DND-41 (cell line): ENCODE data around the gene MPL.

Source experiments
- ATAC-seq: fragments of 200-7000 bp; cut with Tn5 transposase; 3 replicates; pipeline ENCODE4 v1.9.1; 2021; ENCODE audit warnings: low read depth; ENCODE audit not compliant: insufficient read depth
- DNase-seq: peaks from one replicate; pipeline ENCODE4 v3.0.0-alpha.2; 2020
- H2AFZ ChIP-seq: 2 replicates; pipeline ENCODE4 v1.6.0; 2012; ENCODE audit warnings: low read depth, low read length
- H3K27ac ChIP-seq: 2 replicates; pipeline ENCODE4 v1.5.1; 2012; ENCODE audit warnings: low read length, inconsistent platforms
- H3K27me3 ChIP-seq: fragments of 200-600 bp; sonication (generic); 2 replicates; pipeline ENCODE4 v1.6.0; 2012; ENCODE audit warnings: low read length, mild to moderate bottlenecking, inconsistent platforms; ENCODE audit not compliant: insufficient read depth, poor library complexity
- H3K36me3 ChIP-seq: 2 replicates; pipeline ENCODE4 v1.5.1; 2012; ENCODE audit warnings: low read length, inconsistent platforms; ENCODE audit not compliant: insufficient read depth
- H3K4me1 ChIP-seq: 2 replicates; pipeline ENCODE4 v1.5.1; 2012; ENCODE audit warnings: mild to moderate bottlenecking, low read length; ENCODE audit not compliant: insufficient read depth
- H3K4me2 ChIP-seq: 2 replicates; pipeline ENCODE4 v1.6.0; 2012; ENCODE audit warnings: mild to moderate bottlenecking, moderate library complexity, low read length, inconsistent platforms; ENCODE audit not compliant: insufficient read depth
- H3K4me3 ChIP-seq, 2 experiments: fragments of 200-600 bp in 1 of 2; shearing (Covaris generic) in 1 of 2; 2 replicates each; pipeline ENCODE4 v1.5.1; 2012 to 2016; ENCODE audit warnings: inconsistent platforms in 2 of 2, low read length in 2 of 2, mild to moderate bottlenecking in 2 of 2, low read depth in 1 of 2, moderate library complexity in 1 of 2
- H3K79me2 ChIP-seq: 2 replicates; pipeline ENCODE4 v1.6.0; 2012; ENCODE audit warnings: low read length, inconsistent platforms; ENCODE audit not compliant: insufficient read depth
- H3K9ac ChIP-seq: 2 replicates; pipeline ENCODE4 v1.6.0; 2012; ENCODE audit warnings: low read depth, mild to moderate bottlenecking, inconsistent platforms, low read length, moderate library complexity
- H3K9me3 ChIP-seq: 2 replicates; pipeline ENCODE4 v1.5.1; 2012; ENCODE audit warnings: low read length, moderate library complexity, mild to moderate bottlenecking, inconsistent platforms; ENCODE audit not compliant: insufficient read depth, severe bottlenecking
- H4K20me1 ChIP-seq: 2 replicates; pipeline ENCODE4 v1.6.0; 2012; ENCODE audit warnings: low read length; ENCODE audit not compliant: insufficient read depth
- CTCF ChIP-seq: IDR thresholded peaks from 2 replicates; pipeline ENCODE4 v1.5.1; 2012; ENCODE audit warnings: borderline replicate concordance, low read length, moderate library complexity, mild to moderate bottlenecking; ENCODE audit not compliant: poor library complexity, severe bottlenecking; ENCODE audit errors: extremely low read depth
- EZH2 ChIP-seq: IDR thresholded peaks from 3 replicates; pipeline ENCODE4 v1.6.1; 2012; ENCODE audit warnings: borderline replicate concordance, low read depth, mild to moderate bottlenecking, moderate library complexity, low read length, inconsistent platforms; ENCODE audit not compliant: severe bottlenecking

Gene MPL

DNA sequence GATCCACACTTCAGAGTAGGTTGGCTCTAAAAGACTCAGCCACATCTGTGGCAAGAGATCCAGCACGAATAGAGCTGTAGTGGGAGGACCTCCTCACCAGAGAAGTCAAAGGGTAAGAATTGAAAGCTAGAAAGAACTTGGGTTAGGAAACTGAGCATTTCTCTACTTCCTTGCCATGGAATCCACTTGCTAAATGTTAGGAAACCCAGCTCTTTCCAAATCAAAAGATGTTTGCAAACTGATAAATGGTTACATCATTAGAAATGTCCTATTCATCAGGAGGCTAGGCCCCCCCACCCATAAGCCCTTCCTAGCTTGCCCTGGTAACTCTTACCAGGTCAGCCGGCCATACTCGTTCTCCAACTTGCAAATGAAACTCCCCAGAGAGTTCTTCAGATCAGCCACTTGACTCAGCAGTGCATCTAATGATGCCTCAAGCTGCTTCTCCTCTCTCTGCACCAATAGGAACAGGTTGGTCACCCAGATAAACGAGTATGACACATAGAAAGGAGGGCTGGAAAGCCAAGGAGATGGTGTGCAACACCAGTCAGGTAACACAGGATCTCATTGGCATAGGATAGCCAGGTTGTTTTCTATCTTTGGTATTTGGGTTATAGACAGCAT, 50.5 kb downstream of the MPL start:
- no peak for TF ChIP-seq CTCF
- TF ChIP-seq EZH2 = no peak
- peaks cover 14% of the 10 kb centered on the region; the same call in 1 of the 2 replicates for H4K20me1 ChIP-seq
- peak overlapping the region in 1 of 2 experiments; percentile 97; a peak in 2 of 4 replicates for H3K4me3 ChIP-seq

DNA sequence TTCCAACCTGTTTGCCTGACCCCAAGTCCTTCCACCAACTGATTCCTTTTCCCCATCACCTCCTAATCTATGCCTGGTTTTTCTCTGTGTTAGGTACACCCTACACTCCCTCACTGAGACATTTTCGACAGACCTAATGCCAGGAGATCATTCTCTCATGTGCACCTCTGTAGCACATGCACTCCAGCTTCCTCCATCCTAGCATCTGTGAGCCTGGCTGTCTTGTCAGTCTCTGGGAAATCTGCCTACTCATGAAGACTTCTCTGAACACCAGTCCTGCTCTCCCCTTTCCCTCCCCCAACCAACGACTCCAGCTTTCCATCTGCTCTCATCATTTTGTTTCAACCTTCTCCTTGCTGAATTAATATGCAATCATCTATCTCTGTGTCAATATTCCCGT, 51.0 kb downstream of the MPL start:
- Histone ChIP-seq H3K9ac (peak overlapping the region; percentile 84), H3K9me3 (no peaks in the 10 kb centered on the region), H3K36me3 (peaks cover 50% of the 10 kb centered on the region), H2AFZ (no peak overlapping the region), H3K79me2 (peaks cover 54% of the 10 kb centered on the region), H3K27me3 (no peaks in the 10 kb centered on the region), H3K4me3 (peak overlapping the region; percentile 91 to 97), H3K4me1 (peaks cover 32% of the 10 kb centered on the region), H3K4me2 (peak overlapping the region; percentile 93), H3K27ac (peak overlapping the region; percentile 92), H4K20me1 (peaks cover 14% of the 10 kb centered on the region; the same call in 1 of the 2 replicates)
- DNase-seq (no peak), ATAC-seq (no peak)
- TF ChIP-seq EZH2 (no peak), CTCF (no peak)

More for the DNA sequence above, 50.5 kb downstream of the MPL start:
- H3K36me3 ChIP-seq = peaks cover 55% of the 10 kb centered on the region
- peaks cover 32% of the 10 kb centered on the region for H3K4me1 ChIP-seq
- ATAC-seq (no peak), DNase-seq (no peak)
- H2AFZ ChIP-seq = no peak overlapping the region
- H3K4me2 ChIP-seq = peak overlapping the region; percentile 93
- H3K9ac ChIP-seq = peak overlapping the region; percentile 84
- H3K9me3 ChIP-seq = no peaks in the 10 kb centered on the region
- H3K27me3 ChIP-seq = no peaks in the 10 kb centered on the region
- H3K27ac ChIP-seq = peak overlapping the region; percentile 92
- H3K79me2 ChIP-seq = peaks cover 49% of the 10 kb centered on the region

DNA sequence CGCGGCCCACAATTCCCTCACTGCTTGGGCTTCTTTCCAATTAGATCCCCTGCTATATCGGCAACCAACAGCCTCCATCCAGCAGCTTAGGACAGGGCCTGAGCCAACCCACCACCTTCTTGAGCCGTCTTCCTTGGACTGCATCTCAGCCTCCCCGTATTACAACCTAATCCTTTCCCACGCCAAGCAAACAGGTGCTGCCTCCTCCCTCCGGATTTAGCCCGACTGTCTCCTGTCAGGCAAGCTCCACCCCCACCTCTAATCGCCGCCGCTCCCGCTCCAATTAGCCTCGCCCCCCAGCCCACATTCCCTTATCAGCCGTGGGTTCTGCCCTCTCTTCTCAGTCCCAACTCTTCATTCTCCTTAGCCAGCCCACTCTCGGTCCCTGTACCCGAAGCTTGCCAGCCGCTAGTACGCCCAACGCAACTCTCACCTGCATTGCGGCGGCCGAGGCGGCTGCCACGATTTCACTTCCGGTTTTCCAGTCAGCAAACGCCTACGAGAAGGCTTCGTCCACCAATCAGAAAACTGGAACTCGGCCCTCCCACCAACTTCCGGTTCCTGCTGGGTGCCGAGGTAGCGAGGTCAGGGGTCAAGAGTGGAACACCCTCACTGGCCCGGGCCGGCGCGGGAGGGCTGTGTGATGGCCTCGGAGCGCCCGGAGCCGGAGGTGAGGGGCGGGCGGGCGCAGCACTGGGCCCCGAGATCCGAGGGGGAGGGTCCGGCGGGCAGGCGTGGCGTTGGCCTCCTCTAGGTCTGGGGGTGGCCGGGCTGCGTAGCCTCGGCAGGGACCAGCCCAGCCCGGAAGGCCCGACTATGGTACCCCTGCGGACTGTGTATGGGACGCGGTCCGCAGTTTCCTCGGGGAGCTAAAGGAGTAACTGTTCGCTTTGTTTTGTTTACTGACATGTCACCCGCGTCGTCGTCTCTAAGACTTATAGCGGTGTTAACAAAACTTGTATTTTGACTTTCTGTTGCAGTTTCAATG, 52.0 kb downstream of the MPL start, which contains the start of the genes MED8 and SZT2:
TSS of gene MED8 (minus strand) at position 475 of the 988 bp plus-strand sequence. CDS start at position 439, 36 bp downstream.
TSS of gene SZT2 (plus strand) at position 574 of the 988 bp plus-strand sequence. CDS start at position 644, 70 bp downstream.
- Histone ChIP-seq H3K4me1 (peaks cover 32% of the 10 kb centered on the region), H3K36me3 (peaks cover 40% of the 10 kb centered on the region), H3K79me2 (peaks cover 60% of the 10 kb centered on the region), H3K9me3 (no peaks in the 10 kb centered on the region), H3K4me3 (peak within 1 kb of the TSS; percentile 91 to 97), H4K20me1 (peaks cover 14% of the 10 kb centered on the region; the same call in 1 of the 2 replicates), H3K27ac (peak within 1 kb of the TSS; percentile 92), H2AFZ (peak within 1 kb of the TSS; percentile 99), H3K9ac (peak within 1 kb of the TSS; percentile 84), H3K4me2 (peak within 1 kb of the TSS; percentile 93), H3K27me3 (no peaks in the 10 kb centered on the region)
- DNase-seq = peak; percentile 97
- TF ChIP-seq CTCF (no peak), EZH2 (no peak)
- peak; percentile 96 for ATAC-seq
